Neural cell (in vitro differentiated cells): Measurements from ENCODE around the gene COL17A1. TPM values are rescaled to one million over a fixed set of nuclear protein-coding genes. Genes with fewer than 3 reads are reported as not detected.

Experiments used
- H2AFZ ChIP-seq: fragments of 200-600, 300-800 bp; sonication (generic), shearing (Covaris generic); 2 replicates; pipeline ENCODE4 v1.6.0; 2014; ENCODE audit warnings: low read depth, mild to moderate bottlenecking, antibody characterized with exemption, low read length, moderate library complexity
- H3F3A ChIP-seq: fragments of 200-600 bp; shearing (Covaris generic); 2 replicates; pipeline ENCODE4 v1.6.1; 2016; ENCODE audit warnings: mild to moderate bottlenecking, moderate library complexity, mixed read lengths, antibody characterized with exemption, low read length; ENCODE audit not compliant: insufficient read depth, poor library complexity, severe bottlenecking
- H3K27ac ChIP-seq: fragments of 200-600, 300-800 bp; sonication (generic), shearing (Covaris generic); 2 replicates; pipeline ENCODE4 v1.5.1; 2014; ENCODE audit warnings: mild to moderate bottlenecking, low read length, moderate library complexity
- H3K27me3 ChIP-seq: fragments of 300-800, 200-600 bp; sonication (generic), shearing (Covaris generic); 2 replicates; pipeline ENCODE4 v1.6.0; 2014; ENCODE audit warnings: mild to moderate bottlenecking, low read depth, low read length, moderate library complexity; ENCODE audit not compliant: insufficient read depth
- H3K36me3 ChIP-seq: fragments of 300-800, 200-600 bp; sonication (generic), shearing (Covaris generic); 2 replicates; pipeline ENCODE4 v1.5.1; 2014; ENCODE audit warnings: mild to moderate bottlenecking, antibody characterized with exemption, low read length, moderate library complexity; ENCODE audit not compliant: insufficient read depth
- H3K4me2 ChIP-seq: fragments of 300-800, 200-600 bp; sonication (generic), shearing (Covaris generic); 2 replicates; pipeline ENCODE4 v1.6.0; 2014; ENCODE audit warnings: mild to moderate bottlenecking, low read length
- H3K4me3 ChIP-seq: fragments of 300-800, 200-600 bp; sonication (generic), shearing (Covaris generic); 2 replicates; pipeline ENCODE4 v1.5.1; 2014; ENCODE audit warnings: mild to moderate bottlenecking, low read length, moderate library complexity
- H3K79me2 ChIP-seq: fragments of 200-600 bp; shearing (Covaris generic); replicated peaks from 2 replicates; pipeline ENCODE4 v1.6.0; 2014; ENCODE audit warnings: mild to moderate bottlenecking, low read length, moderate library complexity; ENCODE audit not compliant: insufficient read depth
- H3K9ac ChIP-seq: fragments of 300-800, 200-600 bp; sonication (generic), shearing (Covaris generic); 2 replicates; pipeline ENCODE4 v1.6.1; 2016; ENCODE audit warnings: mild to moderate bottlenecking, low read length, mixed read lengths
- H3K9me2 ChIP-seq: fragments of 200-600 bp; shearing (Covaris generic); 2 replicates; pipeline ENCODE4 v1.6.1; 2016; ENCODE audit warnings: mild to moderate bottlenecking, low read length, mixed read lengths; ENCODE audit not compliant: insufficient read depth
- H3K9me3 ChIP-seq: fragments of 200-600, 300-800 bp; sonication (generic), shearing (Covaris generic); 2 replicates; pipeline ENCODE4 v1.6.1; 2016; ENCODE audit warnings: mild to moderate bottlenecking, mixed run types, low read length, moderate library complexity, mixed read lengths
- H4K20me1 ChIP-seq: fragments of 200-600 bp; shearing (Covaris generic); 2 replicates; pipeline ENCODE4 v1.6.1; 2016; ENCODE audit warnings: mild to moderate bottlenecking, mixed run types; ENCODE audit not compliant: insufficient read depth
- EP300 ChIP-seq: fragments of 450-650 bp; conservative IDR thresholded peaks from 2 replicates; pipeline ENCODE4 v1.6.1; 2014; ENCODE audit warnings: antibody characterized with exemption, mild to moderate bottlenecking, moderate library complexity; ENCODE audit not compliant: poor library complexity, severe bottlenecking
- EZH2 ChIP-seq: fragments of 200-600, 300-800 bp; shearing (Covaris generic), sonication (generic); IDR thresholded peaks from 2 replicates; pipeline ENCODE4 v1.6.1; 2014; ENCODE audit warnings: antibody characterized with exemption, low read length, borderline replicate concordance, mild to moderate bottlenecking; ENCODE audit not compliant: insufficient read depth, poor library complexity, severe bottlenecking
- MXI1 ChIP-seq: fragments of 450-650 bp; conservative IDR thresholded peaks from 2 replicates; pipeline ENCODE4 v1.6.1; 2014; ENCODE audit warnings: antibody characterized with exemption, mild to moderate bottlenecking; ENCODE audit not compliant: poor library complexity, severe bottlenecking
- POLR2AphosphoS5 ChIP-seq: IDR thresholded peaks from 2 replicates; pipeline ENCODE4 v1.6.1; 2012
- TAF1 ChIP-seq: IDR thresholded peaks from 2 replicates; pipeline ENCODE4 v1.6.1; 2012; ENCODE audit warnings: low read depth
- polyA plus RNA-seq: library from polyadenylated mRNA; depleted of rRNA; stranded (reverse); fragments of >200 nt; gene quantifications from 2 replicates; pipeline ENCODE4 v1.2.3, GENCODE V29; 2014
- TF ChIP-seq, protein P1 (sequence below): IDR thresholded peaks from 2 replicates; pipeline ENCODE4 v1.6.1; 2012; ENCODE audit warnings: borderline replicate concordance
- TF ChIP-seq, protein P2 (sequence below): fragments of 450-650 bp; IDR thresholded peaks from 2 replicates; pipeline ENCODE4 v1.5.1; 2014; ENCODE audit warnings: antibody characterized with exemption, mild to moderate bottlenecking, moderate library complexity; ENCODE audit not compliant: poor library complexity, severe bottlenecking

COL17A1 gene
- polyA plus RNA-seq, 1 donor from 2014 or later, result not detected

DNA sequence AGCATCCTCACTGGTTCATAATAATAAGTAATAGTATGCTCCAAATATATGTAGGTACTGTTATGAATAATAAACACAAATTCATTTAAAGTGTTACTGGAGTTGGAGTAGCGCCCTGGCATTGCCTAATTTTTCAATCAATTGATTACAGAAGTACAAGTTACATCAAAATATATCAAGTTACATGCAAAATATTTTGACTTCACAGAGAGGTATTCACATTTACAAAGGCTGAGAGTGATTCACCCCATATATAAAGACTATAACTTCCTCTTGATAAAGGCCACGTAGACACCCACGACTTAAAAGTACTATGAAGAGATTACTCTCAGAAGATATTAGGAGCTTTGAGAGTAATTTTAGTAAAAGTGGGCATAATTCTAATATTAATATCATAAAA is 13.6 kb upstream of the COL17A1 start:
- no peaks in the 10 kb centered on the region for H3F3A ChIP-seq
- no peaks in the 10 kb centered on the region for H3K79me2 ChIP-seq
- H3K27ac ChIP-seq, result no peak overlapping the region
- H3K9me3 ChIP-seq, result no peaks in the 10 kb centered on the region
- H3K9ac ChIP-seq, result no peak overlapping the region
- no peaks in the 10 kb centered on the region for H3K27me3 ChIP-seq
- H3K4me3 ChIP-seq, result no peak overlapping the region
- no peak for TF ChIP-seq EP300
- TF ChIP-seq, protein P1, sequence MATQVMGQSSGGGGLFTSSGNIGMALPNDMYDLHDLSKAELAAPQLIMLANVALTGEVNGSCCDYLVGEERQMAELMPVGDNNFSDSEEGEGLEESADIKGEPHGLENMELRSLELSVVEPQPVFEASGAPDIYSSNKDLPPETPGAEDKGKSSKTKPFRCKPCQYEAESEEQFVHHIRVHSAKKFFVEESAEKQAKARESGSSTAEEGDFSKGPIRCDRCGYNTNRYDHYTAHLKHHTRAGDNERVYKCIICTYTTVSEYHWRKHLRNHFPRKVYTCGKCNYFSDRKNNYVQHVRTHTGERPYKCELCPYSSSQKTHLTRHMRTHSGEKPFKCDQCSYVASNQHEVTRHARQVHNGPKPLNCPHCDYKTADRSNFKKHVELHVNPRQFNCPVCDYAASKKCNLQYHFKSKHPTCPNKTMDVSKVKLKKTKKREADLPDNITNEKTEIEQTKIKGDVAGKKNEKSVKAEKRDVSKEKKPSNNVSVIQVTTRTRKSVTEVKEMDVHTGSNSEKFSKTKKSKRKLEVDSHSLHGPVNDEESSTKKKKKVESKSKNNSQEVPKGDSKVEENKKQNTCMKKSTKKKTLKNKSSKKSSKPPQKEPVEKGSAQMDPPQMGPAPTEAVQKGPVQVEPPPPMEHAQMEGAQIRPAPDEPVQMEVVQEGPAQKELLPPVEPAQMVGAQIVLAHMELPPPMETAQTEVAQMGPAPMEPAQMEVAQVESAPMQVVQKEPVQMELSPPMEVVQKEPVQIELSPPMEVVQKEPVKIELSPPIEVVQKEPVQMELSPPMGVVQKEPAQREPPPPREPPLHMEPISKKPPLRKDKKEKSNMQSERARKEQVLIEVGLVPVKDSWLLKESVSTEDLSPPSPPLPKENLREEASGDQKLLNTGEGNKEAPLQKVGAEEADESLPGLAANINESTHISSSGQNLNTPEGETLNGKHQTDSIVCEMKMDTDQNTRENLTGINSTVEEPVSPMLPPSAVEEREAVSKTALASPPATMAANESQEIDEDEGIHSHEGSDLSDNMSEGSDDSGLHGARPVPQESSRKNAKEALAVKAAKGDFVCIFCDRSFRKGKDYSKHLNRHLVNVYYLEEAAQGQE, result no peak
- TF ChIP-seq, protein P2, sequence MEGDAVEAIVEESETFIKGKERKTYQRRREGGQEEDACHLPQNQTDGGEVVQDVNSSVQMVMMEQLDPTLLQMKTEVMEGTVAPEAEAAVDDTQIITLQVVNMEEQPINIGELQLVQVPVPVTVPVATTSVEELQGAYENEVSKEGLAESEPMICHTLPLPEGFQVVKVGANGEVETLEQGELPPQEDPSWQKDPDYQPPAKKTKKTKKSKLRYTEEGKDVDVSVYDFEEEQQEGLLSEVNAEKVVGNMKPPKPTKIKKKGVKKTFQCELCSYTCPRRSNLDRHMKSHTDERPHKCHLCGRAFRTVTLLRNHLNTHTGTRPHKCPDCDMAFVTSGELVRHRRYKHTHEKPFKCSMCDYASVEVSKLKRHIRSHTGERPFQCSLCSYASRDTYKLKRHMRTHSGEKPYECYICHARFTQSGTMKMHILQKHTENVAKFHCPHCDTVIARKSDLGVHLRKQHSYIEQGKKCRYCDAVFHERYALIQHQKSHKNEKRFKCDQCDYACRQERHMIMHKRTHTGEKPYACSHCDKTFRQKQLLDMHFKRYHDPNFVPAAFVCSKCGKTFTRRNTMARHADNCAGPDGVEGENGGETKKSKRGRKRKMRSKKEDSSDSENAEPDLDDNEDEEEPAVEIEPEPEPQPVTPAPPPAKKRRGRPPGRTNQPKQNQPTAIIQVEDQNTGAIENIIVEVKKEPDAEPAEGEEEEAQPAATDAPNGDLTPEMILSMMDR, result no peak
- TF ChIP-seq MXI1, result no peak
- no peak for TF ChIP-seq POLR2AphosphoS5
- no peak for TF ChIP-seq TAF1
- no peaks in the 10 kb centered on the region for H4K20me1 ChIP-seq
- no peaks in the 10 kb centered on the region for H3K36me3 ChIP-seq
- H3K9me2 ChIP-seq, result no peaks in the 10 kb centered on the region
- H2AFZ ChIP-seq, result no peak overlapping the region
- H3K4me2 ChIP-seq, result no peak overlapping the region

DNA sequence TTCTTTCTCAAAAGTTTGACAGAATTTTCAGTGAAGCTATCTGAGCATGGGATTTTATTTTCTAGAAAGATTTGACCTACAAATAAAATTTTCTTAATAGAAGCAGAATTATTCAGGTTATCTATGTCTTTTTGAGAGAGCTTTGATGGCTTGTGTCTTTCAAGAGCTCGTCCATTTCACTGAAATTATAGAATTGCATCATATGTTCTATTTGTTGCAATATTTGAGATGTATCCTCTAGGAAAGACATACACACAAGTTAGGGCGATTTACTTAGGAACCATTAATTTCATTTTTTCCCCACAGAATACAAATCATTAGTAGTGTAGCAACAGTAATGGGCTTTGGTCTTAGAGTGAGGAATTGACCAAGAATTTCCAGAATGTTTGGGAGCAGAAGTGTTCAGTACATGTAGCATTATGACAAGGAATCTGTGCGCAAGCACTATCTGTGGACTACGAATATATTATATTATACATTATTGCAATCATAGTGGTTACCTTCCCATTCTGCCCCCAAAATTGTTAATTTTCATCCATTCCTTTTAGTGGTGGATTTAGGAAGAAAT is 12.8 kb upstream of the COL17A1 start:
- TF ChIP-seq, protein P2, result no peak
- TF ChIP-seq EZH2 (no peak), POLR2AphosphoS5 (no peak), TAF1 (no peak), MXI1 (no peak)
- Histone ChIP-seq H2AFZ (no peak overlapping the region), H3K79me2 (no peaks in the 10 kb centered on the region), H3K27me3 (no peaks in the 10 kb centered on the region), H3F3A (no peaks in the 10 kb centered on the region), H3K4me3 (no peak overlapping the region), H3K4me2 (no peak overlapping the region), H3K27ac (no peak overlapping the region), H3K36me3 (no peaks in the 10 kb centered on the region), H4K20me1 (no peaks in the 10 kb centered on the region), H3K9me2 (no peaks in the 10 kb centered on the region), H3K9me3 (no peaks in the 10 kb centered on the region), H3K9ac (no peak overlapping the region)
